Islet of Langerhans (tissue), 1 donor: ENCODE measurements around the gene SRRM2.

Experiments used
- FAIRE-seq: peaks from one replicate; lab custom pipeline; 2011; peaks lifted over from hg19 to GRCh38; lab: Jason Lieb, UNC

SRRM2 gene

DNA sequence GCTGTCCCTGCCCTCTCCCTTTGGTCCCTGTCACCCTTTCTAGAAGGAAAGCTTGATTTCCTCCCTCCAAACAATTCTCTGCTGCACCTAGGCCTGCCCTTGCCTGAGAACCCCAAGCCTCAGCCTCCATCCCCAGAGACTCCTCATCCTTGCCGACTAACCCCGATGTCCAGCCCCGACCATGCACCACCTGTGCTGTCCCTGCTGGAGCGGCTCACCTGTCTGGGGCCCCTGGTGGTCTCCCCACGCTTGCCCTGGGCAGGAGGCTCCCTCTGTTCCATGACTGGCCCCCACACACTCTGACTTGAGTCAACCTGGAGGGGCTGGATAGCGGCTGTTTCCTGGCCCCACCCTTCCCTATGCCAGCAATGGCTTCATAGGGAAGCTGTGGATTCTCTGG, 12.0 kb upstream of the SRRM2 start:
- no peak for FAIRE-seq

DNA sequence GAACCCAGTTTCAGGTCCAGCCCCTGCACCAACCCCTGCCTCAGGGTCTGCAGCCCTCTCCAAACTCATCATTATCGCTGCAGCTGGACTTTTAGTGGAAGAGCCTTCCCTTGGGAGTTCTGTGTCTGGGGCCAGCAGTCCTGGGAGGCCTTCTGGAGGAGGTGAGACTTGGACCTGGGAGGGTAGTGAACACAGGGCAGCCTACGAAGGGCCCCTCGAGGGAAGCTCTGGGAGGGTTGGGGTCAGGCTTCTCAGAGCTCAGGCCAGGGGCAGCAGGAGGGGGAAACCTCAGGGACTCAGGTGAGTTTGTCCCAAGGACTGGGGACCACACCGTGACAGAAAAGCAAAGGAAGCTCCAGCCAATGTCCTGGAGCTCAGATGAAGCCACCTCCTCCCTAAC, 11.3 kb upstream of the SRRM2 start:
- FAIRE-seq = no peak

DNA sequence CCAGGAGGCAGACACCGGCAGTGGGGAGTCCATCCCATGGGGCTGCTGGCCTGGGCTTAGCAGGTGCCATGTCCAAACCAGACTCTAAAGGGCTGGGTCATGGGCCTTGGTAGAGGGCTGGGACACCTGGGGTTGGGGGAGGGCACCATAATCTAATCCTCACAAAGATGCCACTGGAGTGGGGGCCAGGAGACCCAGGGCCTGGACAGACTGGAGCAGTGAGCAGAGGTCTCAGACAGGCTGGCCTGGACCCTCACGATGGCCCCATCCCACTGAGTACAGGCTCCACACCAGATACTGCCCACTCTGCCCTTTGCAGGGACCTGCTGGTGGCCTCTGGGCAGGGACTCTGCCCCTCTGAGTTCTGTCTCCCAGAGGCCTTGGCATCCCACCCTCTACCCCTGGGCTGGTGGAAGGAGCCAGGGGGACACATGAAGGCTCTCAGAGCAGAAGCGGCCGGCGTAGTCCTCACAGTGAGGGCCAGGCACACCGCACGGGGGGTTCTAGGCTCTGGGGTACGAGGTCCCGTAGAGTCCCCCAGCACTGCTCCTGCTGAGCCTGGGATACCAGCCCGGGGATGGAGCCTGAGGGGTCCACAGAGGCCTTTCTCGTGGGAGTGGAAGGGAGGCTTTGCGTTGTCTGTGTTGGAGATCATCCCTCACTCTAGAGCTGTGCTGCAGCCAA, 10.0 kb upstream of the SRRM2 start:
- FAIRE-seq = no peak

DNA sequence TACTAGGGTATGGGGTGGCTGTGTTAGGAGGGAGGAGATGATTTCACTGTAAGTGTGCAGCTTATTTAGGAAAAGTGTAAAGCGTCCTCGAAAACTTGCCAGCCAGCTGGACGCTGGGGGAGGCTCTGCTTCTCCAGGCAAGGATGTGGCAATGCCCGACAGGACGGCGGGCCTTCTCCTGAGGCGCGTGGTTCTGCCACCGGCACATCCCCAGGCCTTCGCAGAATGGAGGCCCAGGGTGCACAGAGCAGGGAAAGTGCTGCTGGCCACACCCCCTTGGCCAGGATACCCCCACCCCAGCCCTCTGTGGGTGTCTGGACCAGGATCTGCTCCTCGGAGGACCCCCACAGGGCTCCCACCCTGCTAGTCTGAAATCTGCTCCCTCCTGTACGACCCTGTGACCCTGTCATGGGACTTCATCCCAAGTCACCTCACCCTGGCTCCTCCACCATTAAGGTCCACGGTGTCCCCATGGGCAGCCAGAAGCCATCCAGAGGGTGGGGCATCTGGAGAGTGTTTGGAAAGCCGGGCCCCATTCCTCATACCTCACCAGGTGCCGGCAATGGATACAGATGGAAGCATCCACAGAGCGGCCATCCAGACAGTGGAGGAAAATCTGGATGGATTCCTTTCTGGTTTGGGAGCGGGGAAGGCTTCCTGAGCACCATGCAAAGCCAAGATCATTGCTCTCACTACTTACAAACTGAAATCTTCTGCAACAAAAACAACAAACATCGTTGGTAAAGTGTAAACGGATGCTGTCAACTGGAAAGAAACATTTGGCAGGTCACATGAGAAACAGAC, 9.2 kb upstream of the SRRM2 start:
- FAIRE-seq = no peak

DNA sequence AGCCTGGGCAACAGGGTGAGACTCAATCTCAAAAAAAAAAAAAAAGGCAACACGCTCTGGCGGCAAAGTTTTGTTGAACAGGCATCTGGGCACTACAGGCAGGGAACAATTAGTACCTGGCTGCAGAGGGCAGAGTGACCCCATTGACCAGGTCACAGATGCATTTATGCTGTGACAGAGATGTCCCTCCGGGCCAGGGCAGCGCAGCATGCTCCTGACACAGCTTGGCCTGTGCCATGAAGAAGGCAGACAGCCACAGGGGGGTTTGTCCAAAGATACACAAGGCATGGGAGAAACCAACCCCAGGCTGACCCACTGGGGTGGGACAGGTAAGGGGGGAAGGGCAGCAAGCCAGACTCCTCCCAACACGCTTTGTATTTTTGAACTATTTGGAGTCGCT, 7.7 kb upstream of the SRRM2 start:
- FAIRE-seq = no peak

DNA sequence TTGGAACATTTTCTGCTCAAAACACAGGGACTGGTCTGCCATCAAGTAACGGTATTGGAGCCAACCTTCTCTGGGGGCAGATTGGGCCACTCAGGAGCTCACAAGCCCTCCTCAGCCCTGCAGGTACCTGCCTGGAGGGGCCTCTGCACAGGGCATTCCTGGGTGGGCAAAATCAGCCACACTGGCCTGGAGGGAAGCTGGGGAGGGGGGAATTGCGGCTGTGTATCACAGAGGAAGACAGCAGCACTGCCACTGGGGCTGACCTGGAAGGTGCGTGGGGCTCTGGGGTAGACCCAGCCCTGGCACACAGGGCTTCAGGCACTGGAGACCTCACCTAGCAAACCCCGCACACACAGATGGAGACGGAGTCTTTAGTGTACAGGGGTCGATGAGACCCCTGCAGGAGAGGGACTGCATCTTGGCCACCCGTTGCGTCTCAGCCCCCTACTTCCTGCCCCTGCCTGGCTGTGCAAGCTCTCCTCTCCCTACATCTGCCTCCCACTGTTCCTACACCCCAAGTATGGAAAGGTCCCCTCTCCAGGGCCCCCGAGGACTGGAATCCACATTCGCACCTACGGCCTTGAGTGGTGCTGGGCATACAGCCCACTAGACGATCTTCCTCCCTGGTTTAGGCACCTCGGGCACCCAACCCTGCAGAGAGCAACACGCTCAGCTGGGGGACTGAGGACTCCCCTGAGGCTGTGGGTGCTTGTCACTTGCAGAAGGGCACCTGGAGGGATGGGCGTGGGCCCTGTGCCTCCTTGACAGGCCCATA, 7.1 kb upstream of the SRRM2 start:
- FAIRE-seq = no peak

DNA sequence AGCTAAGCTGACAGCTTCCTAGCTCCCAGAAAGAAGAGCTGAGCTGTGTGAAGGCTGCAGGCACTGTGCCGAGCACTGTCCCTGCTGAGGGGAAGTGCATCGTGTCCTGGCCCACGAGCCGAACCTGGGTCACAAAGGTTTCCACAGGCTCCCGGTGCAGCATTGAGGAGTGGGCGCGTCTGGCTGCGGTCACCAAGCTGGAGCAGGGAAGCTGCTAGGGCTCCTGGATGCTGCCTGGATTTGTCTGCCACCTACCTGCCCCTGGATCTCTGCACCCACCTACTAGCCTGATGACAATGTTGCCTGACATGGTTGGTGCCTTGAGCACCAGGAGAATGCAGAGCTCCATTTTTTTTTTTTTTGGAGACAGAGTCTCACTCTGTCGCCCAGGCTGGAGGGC, 6.5 kb upstream of the SRRM2 start:
- no peak for FAIRE-seq

DNA sequence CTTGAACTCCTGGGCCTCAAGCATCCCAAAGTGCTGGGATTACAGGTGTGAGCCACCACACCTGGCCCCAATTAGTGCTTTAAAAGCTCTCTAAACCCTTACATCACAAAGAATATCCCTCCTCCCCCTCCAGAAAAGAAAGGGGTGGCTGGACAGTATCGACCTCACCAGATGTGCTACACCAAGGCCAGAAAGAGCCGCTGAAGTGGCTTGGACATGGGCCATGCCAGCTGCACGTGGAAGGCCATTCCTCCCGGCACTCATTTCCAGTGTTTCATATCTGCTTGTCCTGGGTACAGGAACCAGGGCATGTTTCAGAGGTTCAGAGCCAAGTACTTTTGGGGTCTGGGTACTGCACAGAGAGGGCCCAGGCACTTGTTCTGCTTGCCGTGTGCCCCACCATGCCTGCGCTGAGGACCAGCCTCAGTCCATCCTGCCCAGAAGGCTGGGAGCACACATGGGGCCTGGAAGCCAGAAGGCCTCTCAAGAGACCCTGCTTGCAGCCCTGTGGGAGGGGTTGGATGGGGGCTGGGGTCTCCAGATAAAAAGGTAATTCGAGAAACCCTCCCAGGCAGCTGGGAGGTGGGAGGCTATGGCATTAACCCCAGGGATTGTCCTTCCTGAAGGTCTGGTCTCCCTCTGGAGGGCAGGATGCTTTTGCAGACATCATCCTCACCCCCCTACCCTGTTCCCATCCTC, 3.5 kb upstream of the SRRM2 start:
- no peak for FAIRE-seq

DNA sequence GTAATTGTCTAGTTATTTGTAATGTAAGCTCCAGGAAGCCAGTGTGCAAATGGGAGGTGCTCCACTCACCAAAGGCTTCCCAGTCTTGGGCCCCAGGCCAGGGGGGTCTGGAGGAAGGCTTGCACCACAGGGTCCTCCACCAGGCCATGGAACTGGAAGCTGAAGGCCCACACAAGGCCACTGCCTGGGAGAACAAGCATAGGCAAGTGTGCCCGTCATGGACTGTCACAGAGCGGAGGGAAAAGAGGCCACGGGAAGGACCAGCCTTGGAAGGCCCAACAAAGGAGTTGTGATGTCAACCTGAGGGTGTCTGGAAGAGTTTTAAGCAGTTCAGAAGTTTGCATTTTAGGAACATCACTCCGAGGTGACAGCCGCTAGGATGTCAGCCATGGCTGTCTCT, 3.0 kb upstream of the SRRM2 start:
- FAIRE-seq = no peak

DNA sequence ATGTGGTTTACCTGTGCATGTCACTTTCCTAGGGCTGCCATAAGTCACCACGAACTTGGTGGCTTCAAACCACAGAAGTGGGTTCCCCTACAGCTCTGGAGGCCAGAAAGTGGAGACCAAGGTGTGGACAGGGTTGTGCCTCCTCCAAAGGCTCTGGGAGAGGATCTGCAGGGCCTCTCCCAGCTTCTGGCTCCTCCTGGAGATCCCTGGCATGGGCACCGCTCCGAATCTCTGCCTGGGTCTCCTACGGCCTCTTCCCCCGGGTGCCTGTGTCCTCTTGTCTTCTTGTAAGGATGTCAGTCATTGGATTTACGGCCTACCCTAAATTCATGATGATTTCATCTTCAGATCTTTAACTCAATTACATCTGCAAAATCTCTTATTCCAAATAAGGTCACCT, 2.5 kb upstream of the SRRM2 start:
- FAIRE-seq = no peak

DNA sequence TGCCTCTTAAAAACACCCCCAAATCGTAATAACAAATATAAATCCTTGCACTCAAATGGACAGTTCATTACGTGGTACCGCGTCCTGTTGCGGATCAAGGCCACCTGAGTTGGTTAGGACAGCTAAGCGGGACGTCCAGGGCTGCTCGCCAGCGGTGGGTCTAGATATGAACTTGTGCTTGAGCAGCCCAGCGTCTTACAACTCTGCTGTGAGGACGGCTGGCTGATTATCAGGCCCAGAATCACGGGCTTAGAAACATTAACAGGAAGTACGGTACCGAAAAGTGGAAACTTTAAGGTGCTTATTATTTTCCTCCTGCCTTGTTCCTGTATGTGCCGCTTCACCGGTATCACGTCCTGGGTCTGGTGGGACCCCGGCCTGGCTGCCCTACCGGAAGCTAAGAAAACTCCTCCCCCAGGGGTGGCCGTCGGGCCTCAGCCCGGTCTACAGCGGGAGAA, 832 bp upstream of the SRRM2 start:
- no peak for FAIRE-seq

DNA sequence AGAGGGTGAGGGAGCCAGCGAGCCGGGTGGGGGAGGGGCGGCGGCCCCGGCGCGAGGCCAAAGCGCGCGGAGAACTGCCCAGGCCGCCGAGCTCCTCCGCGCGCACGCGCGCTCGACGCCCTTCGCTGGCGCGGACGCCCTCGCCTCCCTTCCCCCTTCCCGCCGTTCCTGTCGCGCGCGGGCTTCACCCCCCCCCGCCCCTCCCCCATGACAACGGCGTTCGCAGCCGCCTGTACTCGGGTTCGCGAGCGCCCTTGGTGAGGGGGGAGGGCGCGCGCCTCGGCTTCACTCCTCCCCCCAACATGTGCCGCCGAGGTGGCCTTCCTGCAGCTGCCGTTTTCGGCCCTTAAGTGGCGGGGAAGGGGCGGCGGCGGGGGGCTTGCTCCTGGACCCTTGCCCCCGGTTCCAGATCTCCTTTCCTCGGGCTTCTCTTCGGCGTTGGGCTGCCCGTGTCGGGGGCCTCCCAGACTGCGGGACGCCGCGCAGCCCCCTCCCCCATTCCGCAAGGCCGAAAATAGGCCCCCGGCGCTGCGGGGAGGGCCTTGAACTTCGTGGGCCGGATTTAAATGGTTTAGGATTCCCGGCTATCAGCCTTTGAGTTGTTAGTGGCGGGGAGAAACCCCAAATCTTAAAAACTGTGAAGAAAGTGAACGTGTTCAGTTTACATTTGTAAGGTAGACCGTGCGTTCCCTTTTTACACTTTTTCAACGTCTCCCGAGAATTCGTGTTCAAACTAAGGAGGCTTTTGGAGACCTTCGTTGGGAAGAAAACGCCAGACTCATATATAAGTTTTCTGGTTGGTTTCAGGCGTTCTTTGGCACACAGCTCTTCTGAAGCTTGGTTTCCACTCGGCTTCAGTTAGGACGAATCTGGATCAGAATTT, 653 bp downstream of the SRRM2 start:
- no peak for FAIRE-seq

DNA sequence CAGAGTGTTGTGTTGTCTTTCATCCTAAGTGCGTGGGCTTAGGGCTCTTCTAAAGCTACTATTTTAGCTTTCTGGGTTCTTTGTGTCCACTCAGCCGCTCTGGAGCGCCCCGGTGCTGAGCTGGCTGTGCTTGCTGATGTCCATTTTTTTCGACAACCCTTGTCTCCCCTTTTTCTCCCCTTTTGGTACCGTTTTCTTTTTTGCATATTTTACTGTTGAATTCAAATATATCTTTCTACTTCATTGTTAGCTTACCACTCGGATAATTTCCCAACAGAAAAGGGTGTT, 1.2 kb downstream of the SRRM2 start:
- FAIRE-seq = no peak

DNA sequence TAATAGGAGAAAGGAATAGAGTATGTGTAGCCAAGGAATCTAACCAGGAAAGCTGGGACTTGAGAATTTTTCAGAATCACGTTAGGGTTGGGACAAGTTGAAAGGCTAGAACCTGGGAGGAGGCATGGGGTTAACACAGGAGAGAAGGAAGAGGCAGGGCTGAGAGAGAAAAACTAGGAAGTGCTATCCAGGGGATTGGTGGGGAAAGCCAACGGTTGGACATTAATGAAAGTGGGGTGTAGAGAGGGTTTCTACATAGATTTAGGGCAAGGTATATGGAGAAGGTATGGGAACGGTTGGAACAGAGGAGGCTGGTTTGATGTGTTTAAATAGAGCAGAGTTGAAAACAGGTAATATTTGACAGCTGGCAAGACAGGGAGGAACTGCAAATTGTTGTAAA, 2.7 kb downstream of the SRRM2 start:
- no peak for FAIRE-seq

DNA sequence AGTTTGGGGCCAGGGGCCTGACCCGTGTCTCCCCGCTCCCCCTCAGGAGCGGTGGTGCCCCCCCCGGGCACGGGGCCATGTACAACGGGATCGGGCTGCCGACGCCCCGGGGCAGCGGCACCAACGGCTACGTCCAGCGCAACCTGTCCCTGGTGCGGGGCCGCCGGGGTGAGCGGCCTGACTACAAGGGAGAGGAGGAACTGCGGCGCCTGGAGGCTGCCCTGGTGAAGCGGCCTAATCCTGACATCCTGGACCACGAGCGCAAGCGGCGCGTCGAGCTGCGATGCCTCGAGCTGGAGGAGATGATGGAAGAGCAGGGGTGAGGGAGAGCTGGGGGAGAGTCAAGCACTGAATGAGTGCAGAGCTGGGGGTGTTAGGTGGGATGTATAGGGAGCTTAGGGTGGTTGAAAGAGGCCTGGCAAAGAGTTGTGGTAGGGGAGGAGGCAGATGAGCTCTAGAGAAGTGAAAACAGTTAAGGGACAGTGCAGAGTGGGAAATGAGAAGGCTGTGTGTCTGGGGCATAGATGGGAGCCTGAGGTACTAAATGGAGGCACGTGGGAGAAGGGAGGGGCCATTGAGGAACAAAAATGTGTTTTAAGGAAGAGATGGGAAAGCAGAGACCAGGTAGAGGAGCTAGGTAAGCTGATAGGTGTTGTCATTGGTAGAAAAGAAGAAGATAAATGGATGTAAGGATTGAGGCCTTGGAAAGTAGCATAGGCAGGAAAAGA, 4.0 kb downstream of the SRRM2 start:
- no peak for FAIRE-seq

DNA sequence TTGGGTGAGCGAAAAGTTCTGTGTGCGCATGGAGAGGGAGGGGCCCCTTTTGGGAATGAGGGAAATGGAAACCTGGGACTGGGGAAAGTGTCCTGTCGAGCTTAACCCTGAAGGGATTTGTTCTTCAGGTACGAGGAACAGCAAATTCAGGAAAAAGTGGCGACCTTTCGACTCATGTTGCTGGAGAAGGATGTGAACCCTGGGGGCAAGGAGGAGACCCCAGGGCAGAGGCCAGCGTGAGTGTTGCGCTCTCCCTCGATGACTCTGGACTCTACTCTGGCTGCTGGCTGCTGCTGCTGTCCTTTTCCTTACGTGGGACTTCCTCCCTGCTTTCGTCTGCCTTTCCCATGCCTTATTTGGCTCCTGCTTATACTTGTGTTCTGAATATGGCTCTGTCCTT, 4.9 kb downstream of the SRRM2 start:
- FAIRE-seq = no peak

DNA sequence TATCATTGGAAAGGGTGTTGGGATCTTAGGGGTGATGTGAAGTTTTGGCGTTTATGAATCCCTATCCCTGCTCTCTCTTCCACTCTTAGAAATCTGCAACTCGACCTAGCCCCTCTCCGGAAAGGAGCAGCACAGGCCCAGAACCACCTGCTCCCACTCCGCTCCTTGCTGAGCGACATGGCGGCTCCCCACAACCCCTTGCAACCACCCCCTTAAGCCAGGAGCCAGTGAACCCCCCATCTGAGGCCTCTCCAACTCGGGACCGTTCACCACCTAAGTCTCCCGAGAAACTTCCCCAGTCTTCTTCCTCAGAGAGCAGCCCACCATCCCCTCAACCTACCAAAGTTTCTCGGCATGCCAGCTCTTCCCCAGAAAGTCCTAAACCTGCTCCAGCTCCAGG, 9.0 kb downstream of the SRRM2 start:
- FAIRE-seq = no peak

DNA sequence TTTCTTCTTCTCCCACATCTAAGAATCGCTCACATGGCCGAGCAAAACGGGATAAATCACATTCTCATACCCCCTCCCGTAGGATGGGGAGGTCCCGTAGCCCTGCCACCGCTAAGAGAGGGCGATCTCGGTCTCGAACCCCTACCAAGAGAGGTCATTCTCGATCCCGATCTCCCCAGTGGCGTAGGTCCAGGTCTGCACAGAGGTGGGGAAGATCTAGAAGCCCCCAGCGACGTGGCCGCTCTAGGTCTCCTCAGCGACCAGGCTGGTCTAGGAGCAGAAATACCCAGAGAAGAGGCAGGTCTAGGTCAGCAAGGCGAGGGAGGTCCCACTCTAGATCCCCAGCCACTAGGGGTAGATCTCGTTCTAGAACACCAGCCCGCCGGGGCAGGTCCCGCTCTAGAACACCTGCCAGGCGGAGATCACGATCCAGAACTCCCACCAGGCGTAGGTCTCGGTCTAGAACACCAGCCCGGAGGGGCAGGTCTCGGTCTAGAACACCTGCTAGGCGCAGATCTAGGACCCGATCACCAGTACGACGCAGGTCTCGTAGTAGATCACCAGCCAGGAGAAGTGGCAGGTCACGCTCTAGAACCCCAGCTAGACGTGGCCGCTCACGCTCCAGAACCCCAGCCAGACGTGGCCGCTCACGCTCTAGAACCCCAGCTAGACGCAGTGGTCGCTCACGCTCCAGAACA, 9.6 kb downstream of the SRRM2 start:
- FAIRE-seq = no peak

DNA sequence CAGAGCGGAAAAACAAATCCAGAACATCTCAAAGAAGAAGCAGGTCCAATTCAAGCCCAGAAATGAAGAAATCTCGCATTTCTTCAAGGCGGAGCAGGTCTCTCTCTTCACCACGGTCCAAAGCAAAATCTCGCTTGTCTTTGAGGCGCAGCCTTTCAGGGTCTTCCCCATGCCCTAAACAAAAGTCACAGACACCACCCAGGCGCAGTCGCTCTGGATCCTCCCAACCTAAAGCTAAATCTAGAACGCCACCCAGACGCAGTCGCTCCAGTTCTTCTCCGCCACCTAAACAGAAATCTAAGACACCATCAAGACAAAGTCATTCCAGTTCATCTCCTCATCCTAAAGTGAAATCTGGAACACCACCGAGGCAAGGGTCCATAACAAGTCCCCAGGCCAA, 10.3 kb downstream of the SRRM2 start:
- no peak for FAIRE-seq

DNA sequence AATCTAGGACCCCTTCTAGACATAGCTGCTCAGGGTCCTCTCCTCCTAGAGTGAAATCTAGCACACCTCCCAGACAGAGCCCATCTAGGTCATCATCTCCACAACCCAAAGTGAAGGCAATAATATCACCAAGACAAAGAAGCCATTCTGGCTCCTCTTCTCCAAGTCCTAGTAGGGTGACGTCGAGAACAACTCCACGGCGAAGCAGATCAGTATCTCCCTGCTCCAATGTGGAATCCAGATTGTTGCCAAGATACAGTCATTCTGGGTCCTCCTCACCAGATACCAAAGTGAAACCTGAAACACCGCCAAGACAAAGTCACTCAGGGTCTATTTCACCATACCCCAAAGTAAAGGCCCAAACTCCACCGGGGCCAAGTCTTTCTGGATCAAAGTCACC, 10.7 kb downstream of the SRRM2 start:
- FAIRE-seq = no peak

DNA sequence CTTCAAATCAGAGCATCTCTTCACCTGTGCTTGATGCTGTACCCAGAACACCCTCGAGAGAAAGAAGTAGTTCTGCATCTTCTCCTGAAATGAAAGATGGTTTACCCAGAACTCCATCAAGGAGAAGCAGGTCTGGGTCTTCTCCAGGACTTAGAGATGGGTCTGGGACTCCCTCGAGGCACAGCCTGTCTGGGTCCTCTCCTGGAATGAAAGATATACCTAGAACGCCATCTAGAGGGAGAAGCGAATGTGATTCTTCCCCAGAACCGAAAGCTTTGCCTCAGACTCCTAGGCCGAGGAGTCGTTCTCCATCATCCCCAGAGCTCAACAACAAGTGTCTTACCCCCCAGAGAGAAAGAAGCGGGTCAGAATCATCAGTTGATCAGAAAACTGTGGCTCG, 12.3 kb downstream of the SRRM2 start:
- FAIRE-seq = no peak
